K562 (cell line): ENCODE results near the gene GGT1. TPM values are rescaled to one million over a fixed set of nuclear protein-coding genes. Genes with fewer than 3 reads are reported as not detected.

Experiments used
- MGA ChIP-seq: fragments of 450-650 bp; IDR thresholded peaks from 2 replicates; pipeline ENCODE4 v1.6.1; 2016; ENCODE audit warnings: mild to moderate bottlenecking, moderate library complexity
- polyA plus RNA-seq, 8 experiments: library from polyadenylated mRNA; depleted of rRNA in 4 of 8; stranded (reverse) in 5 of 8; unstranded in 3 of 8; fragments of >200 nt; fragmentation: Nextera tagmentation in 2 of 8; fragmentation: Illumina TruSeq in 1 of 8; extraction: Ambion mirVana in 2 of 8; extraction: Trizol in 1 of 8; gene quantifications; 2 replicates each; pipeline versions ENCODE4 v1.2.1 to v1.2.3, GENCODE V29; 2011 to 2014; ENCODE audit warnings: inconsistent platforms in 1 of 8, missing spikeins in 1 of 8
- total RNA-seq, 7 experiments: library from RNA; depleted of rRNA in 6 of 7; stranded (reverse); fragments of >200 nt in 6 of 7; fragmentation: Illumina TruSeq in 2 of 7; extraction: Trizol in 2 of 7; gene quantifications; 2 replicates each; pipeline versions ENCODE4 v1.2.1 to v1.2.3, GENCODE V29; 2011 to 2021; ENCODE audit warnings: low replicate concordance in 1 of 7

The GGT1 gene
- total and polyA plus RNA-seq, 9 of the 15 experiments (the other 6 are each of a cell fraction or from before 2014, with no cell fraction given): 0.46 to 11.8 (median 6.9) TPM

GRCh38 chr22:24603770-24604629 lies 1.0 kb downstream of the GGT1 start (continued):
- 0 out of 2 replicates have a peak, but pooled peaks have one; percentile 19 for TF ChIP-seq MGA
